Kidney epithelial cell (primary cell): ENCODE measurements around the gene PCNT. TPM values are rescaled to one million over a fixed set of nuclear protein-coding genes. Genes with fewer than 3 reads are reported as not detected.

Experiments used
- DNase-seq: peaks from one replicate; pipeline ENCODE4 v3.0.0-alpha.2; 2010; ENCODE audit warnings: low read depth
- H3K27me3 ChIP-seq: 2 replicates; pipeline ENCODE4 v1.6.0; 2011; ENCODE audit warnings: low read length; ENCODE audit not compliant: control insufficient read depth, insufficient read depth
- H3K36me3 ChIP-seq: 2 replicates; pipeline ENCODE4 v1.5.1; 2011; ENCODE audit warnings: low read length; ENCODE audit not compliant: control insufficient read depth, insufficient read depth
- H3K4me3 ChIP-seq: 2 replicates; pipeline ENCODE4 v1.5.1; 2011; ENCODE audit warnings: low read depth, mild to moderate bottlenecking, control low read depth, low read length
- CTCF ChIP-seq: IDR thresholded peaks from 2 replicates; pipeline ENCODE4 v1.5.1; 2011; ENCODE audit warnings: mild to moderate bottlenecking, moderate library complexity, low read length, control low read depth, inconsistent platforms; ENCODE audit not compliant: insufficient read depth, poor library complexity, severe bottlenecking
- total RNA-seq: library from RNA; depleted of rRNA; stranded (reverse); fragments of >200 nt; gene quantifications from 2 replicates; pipeline ENCODE4 v1.2.3, GENCODE V29; 2015

The PCNT gene
- total RNA-seq, 1 donor from 2014 or later, result 22.2 TPM

GRCh38 chr21:46424621-46425020 is 100.7 kb downstream of the PCNT start:
- DNase-seq, result no peak
- Histone ChIP-seq H3K36me3 (peaks cover 1% of the 10 kb centered on the region), H3K4me3 (no peak overlapping the region), H3K27me3 (no peaks in the 10 kb centered on the region)
- no peak for TF ChIP-seq CTCF

GRCh38 chr21:46425041-46425440 is 101.1 kb downstream of the PCNT start:
- Histone ChIP-seq H3K27me3 (no peaks in the 10 kb centered on the region), H3K4me3 (no peak overlapping the region), H3K36me3 (peaks cover 1% of the 10 kb centered on the region)
- TF ChIP-seq CTCF, result no peak
- DNase-seq, result no peak

- TF ChIP-seq CTCF, result no peak
- Histone ChIP-seq H3K36me3 (peaks cover 1% of the 10 kb centered on the region), H3K27me3 (no peaks in the 10 kb centered on the region), H3K4me3 (no peak overlapping the region)
- no peak for DNase-seq
Observed at GRCh38 chr21:46425571-46425970, 101.6 kb downstream of the PCNT start.

- TF ChIP-seq CTCF, result no peak
- H3K36me3 ChIP-seq, result peaks cover 1% of the 10 kb centered on the region
Observed at GRCh38 chr21:46426313-46427046, 102.5 kb downstream of the PCNT start.

GRCh38 chr21:46427516-46427915 is 103.6 kb downstream of the PCNT start:
- TF ChIP-seq CTCF, result no peak
- Histone ChIP-seq H3K27me3 (no peaks in the 10 kb centered on the region), H3K36me3 (peaks cover 1% of the 10 kb centered on the region), H3K4me3 (no peak overlapping the region)
- DNase-seq, result no peak

More at GRCh38 chr21:46426313-46427046, 102.5 kb downstream of the PCNT start:
- Histone ChIP-seq H3K27me3 (no peaks in the 10 kb centered on the region), H3K4me3 (no peak overlapping the region)
- DNase-seq, result no peak

- DNase-seq, result no peak
- Histone ChIP-seq H3K36me3 (peaks cover 1% of the 10 kb centered on the region), H3K27me3 (no peaks in the 10 kb centered on the region), H3K4me3 (no peak overlapping the region)
- TF ChIP-seq CTCF, result no peak
Observed at GRCh38 chr21:46428286-46428685, 104.3 kb downstream of the PCNT start.
